ENCODE results near the gene BRD4. TPM values are rescaled to one million over a fixed set of nuclear protein-coding genes. Genes with fewer than 3 reads are reported as not detected.
A peak's percentile ranks its signal among the peaks of the same experiment; 100 is the strongest.

The BRD4 gene
- total and polyA plus RNA-seq, 5 experiments from 2014 or later, result 10.6 to 180 (median 37.2) TPM

GRCh38 chr19:15249972-15250639, 82.2 kb downstream of the BRD4 start:
- Mint-ChIP-seq H3K27ac (peak overlapping the region in 1 of 10 donors; percentile 38), H3K4me1 (peaks cover 1 to 11% (median 10%) of the 10 kb centered on the region in 4 donors)

DNA sequence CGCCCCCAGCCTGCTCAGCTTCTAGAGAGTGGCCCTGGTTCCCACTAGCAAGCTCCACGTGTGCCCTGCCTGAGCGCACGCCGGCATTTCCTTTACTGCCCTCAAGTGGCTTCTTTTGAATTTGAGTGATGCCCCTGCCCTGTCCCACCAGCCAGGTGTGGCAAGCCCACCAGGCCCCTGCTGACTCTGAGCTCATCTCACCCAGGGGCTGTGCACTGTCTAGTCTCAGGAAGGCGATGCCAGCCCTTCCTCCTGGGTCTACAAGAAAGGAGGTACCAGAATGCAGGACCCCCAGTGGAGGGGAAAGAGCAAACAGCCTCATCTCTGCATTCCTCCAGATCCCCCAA, 82.8 kb downstream of the BRD4 start:
- no peaks in the 10 kb centered on the region for H3K27me3 Mint-ChIP-seq
- H3K4me3 Mint-ChIP-seq, result no peak overlapping the region
- H3K27ac Mint-ChIP-seq, result peak overlapping the region in 1 of 10 donors; percentile 67
- no peaks in the 10 kb centered on the region for H3K9me3 Mint-ChIP-seq
- H3K4me1 Mint-ChIP-seq, result peaks cover 1 to 11% (median 10%) of the 10 kb centered on the region in 4 donors
- peaks cover 0 to 80% (median 11%) of the 10 kb centered on the region in 3 donors for H3K36me3 Mint-ChIP-seq
- no peak for DNase-seq
- POLR2A ChIA-PET, result interaction anchor here (1.1 kb wide), 1 partner anchor 170 kb away, joined by 3 read pairs; no protein-coding TSS in a partner anchor
- no peak for ATAC-seq

More at GRCh38 chr19:15249972-15250639, 82.2 kb downstream of the BRD4 start:
- H3K27me3 Mint-ChIP-seq, result no peaks in the 10 kb centered on the region
- peaks cover 0 to 81% (median 8%) of the 10 kb centered on the region in 3 donors for H3K36me3 Mint-ChIP-seq
- no peak for DNase-seq
- no peak overlapping the region for H3K4me3 Mint-ChIP-seq
- POLR2A ChIA-PET, result interaction anchor here (1.1 kb wide), 1 partner anchor 169 kb away, joined by 3 read pairs; no protein-coding TSS in a partner anchor
- no peaks in the 10 kb centered on the region for H3K9me3 Mint-ChIP-seq
- ATAC-seq, result no peak

DNA sequence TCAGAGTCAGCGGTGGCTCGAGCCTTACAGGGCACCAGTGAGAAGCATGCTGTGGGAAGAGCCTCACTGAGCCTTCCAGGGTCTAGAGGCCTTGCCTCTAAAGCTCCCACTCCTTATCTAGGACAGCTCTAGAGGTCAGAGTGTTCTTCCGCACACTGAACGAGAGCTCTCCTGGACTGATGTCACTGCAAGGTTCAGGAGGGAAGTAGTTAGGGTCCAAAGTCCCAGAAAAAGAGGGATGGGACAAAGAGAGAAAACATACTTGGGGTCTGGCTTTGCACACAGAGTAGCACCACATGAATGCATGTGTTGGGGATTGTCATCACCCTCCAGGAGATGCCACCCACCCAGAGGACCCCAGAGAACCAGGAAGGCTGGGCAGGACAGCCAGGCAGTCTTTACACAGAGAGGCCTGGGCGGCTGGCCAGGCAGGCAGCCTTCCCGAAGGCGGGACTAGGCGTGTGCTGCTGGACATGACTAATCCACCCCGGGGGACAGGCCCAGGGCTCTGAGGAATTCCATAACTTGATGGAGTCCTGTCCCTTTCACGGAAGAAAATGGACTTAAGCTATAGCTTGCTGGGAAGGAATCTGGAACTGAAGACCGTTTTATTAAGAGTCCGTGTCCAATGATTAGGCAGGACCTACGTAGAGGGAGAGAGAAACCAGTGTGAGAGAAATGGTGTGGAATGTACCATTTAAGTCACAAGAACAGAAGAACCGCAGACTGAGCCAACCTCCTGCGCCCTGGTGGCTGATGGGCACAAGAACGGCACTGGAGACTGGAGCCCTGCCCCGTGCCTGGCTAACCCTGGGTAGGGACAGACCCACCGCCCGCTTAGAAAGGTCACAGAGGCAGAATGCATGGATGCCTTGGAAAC, 83.5 kb downstream of the BRD4 start:
- Mint-ChIP-seq H3K4me1 (peaks cover 1 to 11% (median 10%) of the 10 kb centered on the region in 4 donors), H3K27me3 (no peaks in the 10 kb centered on the region), H3K36me3 (peaks cover 0 to 77% (median 9%) of the 10 kb centered on the region in 3 donors), H3K27ac (peak overlapping the region in 3 of 10 donors; percentile 41 to 76 (median 46)), H3K4me3 (no peak overlapping the region), H3K9me3 (no peaks in the 10 kb centered on the region)
- DNase-seq, result no peak
- no peak for ATAC-seq
- POLR2A ChIA-PET, result no interaction called here

DNA sequence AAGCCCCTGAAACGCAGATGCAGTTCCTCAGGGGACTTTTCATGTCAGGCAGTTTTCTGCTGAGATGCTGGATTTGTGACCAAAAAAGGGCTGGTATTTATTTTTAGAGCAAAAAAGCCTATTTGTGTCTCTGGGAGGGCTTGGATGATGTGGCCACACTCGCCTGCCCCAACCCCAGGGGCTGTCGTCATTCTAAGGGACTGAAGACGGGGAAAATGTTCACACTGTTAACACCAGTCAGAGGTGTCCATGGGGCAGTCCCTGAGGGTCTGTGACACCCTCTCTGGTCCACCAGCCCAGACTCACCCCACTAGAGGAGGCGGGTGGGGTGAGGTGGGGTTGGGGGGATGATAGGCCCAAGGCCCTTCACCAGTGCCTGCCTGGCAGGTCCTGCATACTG, 84.2 kb downstream of the BRD4 start:
- DNase-seq (no peak), ATAC-seq (no peak)
- no peaks in the 10 kb centered on the region for H3K27me3 Mint-ChIP-seq
- no peak overlapping the region for H3K27ac Mint-ChIP-seq
- peaks cover 0 to 73% (median 10%) of the 10 kb centered on the region in 3 donors for H3K36me3 Mint-ChIP-seq
- peaks cover 1 to 11% (median 10%) of the 10 kb centered on the region in 4 donors for H3K4me1 Mint-ChIP-seq
- POLR2A ChIA-PET, result no interaction called here
- H3K4me3 Mint-ChIP-seq, result no peak overlapping the region
- H3K9me3 Mint-ChIP-seq, result no peaks in the 10 kb centered on the region

DNA sequence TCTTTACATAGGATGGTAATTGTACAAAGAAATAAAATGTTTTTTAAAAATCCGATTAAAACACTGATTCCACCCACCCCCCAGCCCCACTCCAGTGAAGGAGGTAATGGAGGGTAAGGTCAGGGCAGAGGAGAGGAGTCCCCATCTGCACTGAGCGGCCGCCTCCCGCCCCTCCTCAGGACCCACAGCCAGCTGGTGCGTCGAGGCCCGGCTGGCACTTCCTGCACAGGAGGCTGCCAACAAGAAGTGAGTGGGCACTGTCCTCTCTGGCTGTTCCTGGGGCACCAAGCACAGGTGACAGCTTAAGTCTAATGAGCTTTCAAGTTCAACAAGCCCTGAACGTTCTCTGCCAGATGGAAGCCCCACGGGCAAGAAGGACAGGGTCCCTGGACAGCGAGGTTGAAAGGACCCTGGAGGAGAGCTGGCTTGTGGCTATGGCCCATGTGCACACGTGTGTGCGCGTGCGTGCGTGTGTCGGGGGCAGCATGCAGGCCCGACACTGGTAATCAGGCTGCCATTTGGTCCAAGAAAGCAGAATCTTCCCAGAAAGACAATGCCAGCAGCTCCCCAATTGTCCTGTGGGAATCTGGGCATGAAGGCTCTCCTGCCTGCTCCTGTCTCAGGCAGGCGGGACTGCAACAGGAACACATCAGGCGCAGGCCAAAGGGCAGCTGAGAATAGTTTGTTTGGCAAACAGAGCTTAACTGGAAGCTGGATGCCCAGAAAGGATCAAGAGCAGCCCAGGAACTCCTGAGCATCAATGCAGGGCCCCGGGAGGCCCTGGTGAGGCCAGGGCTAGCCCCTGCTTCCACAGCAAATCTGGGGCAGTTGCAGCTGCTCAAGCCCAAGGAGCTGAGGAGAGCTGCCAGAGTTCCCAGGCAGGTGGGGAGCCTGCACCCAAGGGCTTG, 85.0 kb downstream of the BRD4 start:
- H3K27ac Mint-ChIP-seq, result no peak overlapping the region
- ATAC-seq, result no peak
- H3K4me1 Mint-ChIP-seq, result peaks cover 1 to 11% (median 8%) of the 10 kb centered on the region in 4 donors
- POLR2A ChIA-PET, result no interaction called here
- no peaks in the 10 kb centered on the region for H3K27me3 Mint-ChIP-seq
- peaks cover 0 to 70% (median 10%) of the 10 kb centered on the region in 3 donors for H3K36me3 Mint-ChIP-seq
- no peak overlapping the region for H3K4me3 Mint-ChIP-seq
- no peaks in the 10 kb centered on the region for H3K9me3 Mint-ChIP-seq
- no peak for DNase-seq

DNA sequence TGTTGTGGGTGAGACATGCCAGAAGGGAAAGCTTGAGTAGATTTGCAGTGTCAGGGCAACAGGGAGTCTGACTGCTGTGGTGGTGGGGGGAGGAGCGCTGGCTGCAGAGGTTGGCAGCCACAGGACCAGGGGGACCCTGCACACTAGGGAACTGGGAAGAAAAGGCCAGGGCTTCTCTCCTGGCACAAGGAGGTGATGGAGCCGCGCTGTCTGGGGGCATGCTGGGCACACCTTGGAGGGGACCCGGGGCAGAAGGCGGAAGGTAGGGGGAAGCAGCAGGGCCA, 86.2 kb downstream of the BRD4 start:
- no peak for DNase-seq
- Mint-ChIP-seq H3K36me3 (peaks cover 0 to 67% (median 8%) of the 10 kb centered on the region in 3 donors), H3K4me3 (no peak overlapping the region), H3K9me3 (no peaks in the 10 kb centered on the region), H3K27ac (peak overlapping the region in 4 of 10 donors; percentile 11 to 62 (median 22)), H3K27me3 (no peaks in the 10 kb centered on the region), H3K4me1 (peaks cover 0 to 11% (median 6%) of the 10 kb centered on the region in 4 donors)
- ATAC-seq, result no peak
- POLR2A ChIA-PET, result no interaction called here

GRCh38 chr19:15245370-15246197, 86.8 kb downstream of the BRD4 start:
- Mint-ChIP-seq H3K27me3 (no peaks in the 10 kb centered on the region), H3K36me3 (peaks cover 0 to 68% (median 8%) of the 10 kb centered on the region in 3 donors), H3K4me1 (peaks cover 0 to 11% (median 5%) of the 10 kb centered on the region in 4 donors), H3K9me3 (no peaks in the 10 kb centered on the region), H3K27ac (peak overlapping the region in 2 of 10 donors; percentile 19 to 62), H3K4me3 (no peak overlapping the region)
- ATAC-seq (no peak), DNase-seq (no peak)
- POLR2A ChIA-PET, result no interaction called here

- Mint-ChIP-seq H3K36me3 (peaks cover 0 to 71% (median 10%) of the 10 kb centered on the region in 3 donors), H3K27ac (no peak overlapping the region), H3K4me1 (peaks cover 0 to 11% (median 5%) of the 10 kb centered on the region in 4 donors), H3K27me3 (no peaks in the 10 kb centered on the region), H3K9me3 (no peaks in the 10 kb centered on the region), H3K4me3 (no peak overlapping the region)
- no peak for ATAC-seq
- DNase-seq, result no peak
- POLR2A ChIA-PET, result no interaction called here
These were observed 87.5 kb downstream of the BRD4 start for GRCh38 chr19:15244808-15245207.

DNA sequence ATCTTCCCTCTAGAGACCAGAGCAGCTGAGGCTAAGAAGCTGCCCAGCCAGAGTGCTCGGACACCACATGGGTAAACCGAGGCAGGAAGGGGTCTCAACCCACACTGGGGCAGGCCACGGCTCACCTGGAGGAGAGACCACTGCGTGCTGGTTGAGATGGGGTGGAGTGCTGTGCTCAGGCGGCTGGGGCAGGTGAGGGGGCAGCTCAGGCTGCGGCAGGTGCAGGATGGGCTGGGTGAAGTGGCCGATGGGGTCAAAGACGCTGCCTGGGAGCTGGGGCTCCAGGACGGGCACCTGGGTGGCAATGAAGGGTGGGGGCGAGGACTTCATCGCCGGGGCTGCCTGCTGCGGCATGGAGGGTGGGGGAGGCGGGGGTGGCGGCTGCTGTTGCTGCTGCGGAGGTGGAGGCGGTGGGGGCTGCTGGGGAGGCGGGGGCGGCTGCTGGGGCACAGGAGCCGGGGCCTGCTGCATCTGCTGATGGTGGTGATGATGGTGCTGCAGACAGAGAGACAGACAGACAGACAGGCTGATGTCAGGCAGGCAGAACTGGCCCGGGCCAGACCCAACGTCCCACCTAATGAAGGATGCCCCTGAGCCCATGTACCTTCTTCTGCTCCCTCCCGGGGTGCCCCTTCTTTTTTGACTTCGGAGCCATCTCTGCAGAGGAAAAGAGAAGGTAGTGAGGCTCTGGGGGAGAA, 88.1 kb downstream of the BRD4 start:
- Mint-ChIP-seq H3K27ac (peak overlapping the region in 2 of 10 donors; percentile 13 to 26), H3K27me3 (no peaks in the 10 kb centered on the region), H3K36me3 (peaks cover 0 to 73% (median 11%) of the 10 kb centered on the region in 3 donors), H3K4me1 (peaks cover 0 to 11% (median 5%) of the 10 kb centered on the region in 4 donors), H3K4me3 (no peak overlapping the region), H3K9me3 (no peaks in the 10 kb centered on the region)
- POLR2A ChIA-PET, result no interaction called here
- ATAC-seq (no peak), DNase-seq (no peak)

DNA sequence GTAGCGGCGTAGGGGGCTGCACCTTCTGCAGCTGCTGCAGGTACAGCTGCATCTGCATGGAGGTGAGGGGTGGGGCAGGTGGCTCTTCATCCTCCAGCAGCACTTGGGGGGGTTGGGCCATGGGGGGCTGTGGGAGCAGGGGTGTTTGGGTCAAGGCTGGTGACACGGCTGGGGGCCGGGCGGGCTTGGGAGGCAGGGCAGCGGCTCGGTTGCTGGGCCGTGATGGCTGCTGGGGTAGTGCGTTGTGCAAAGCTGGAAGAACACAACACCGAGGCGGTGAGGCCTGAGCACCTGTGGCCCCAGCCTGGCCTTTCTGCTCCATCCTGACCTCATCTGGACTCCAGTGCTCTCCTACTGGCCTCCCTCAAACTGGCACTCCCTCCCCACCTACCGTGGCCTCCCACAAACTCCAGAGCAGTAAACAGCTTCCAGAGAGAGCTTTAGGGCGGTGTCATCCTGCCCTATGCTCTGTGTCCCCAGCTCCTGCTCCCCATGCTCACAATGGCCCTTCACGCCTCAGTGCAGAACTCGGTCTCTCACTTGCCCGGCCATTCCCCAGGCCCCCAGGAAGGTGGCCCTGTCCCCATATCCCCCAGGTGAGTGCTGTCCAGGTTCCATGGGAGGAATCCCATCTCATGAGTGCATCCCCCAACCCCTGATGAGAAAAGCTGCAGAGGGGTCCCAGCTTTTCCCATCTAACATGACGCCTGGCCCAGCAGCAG, 88.9 kb downstream of the BRD4 start:
- no peaks in the 10 kb centered on the region for H3K9me3 Mint-ChIP-seq
- H3K4me3 Mint-ChIP-seq, result peak overlapping the region in 1 of 10 donors; percentile 41
- H3K27ac Mint-ChIP-seq, result peak overlapping the region in 1 of 10 donors; percentile 26
- peaks cover 0 to 11% (median 5%) of the 10 kb centered on the region in 4 donors for H3K4me1 Mint-ChIP-seq
- DNase-seq (no peak), ATAC-seq (no peak)
- POLR2A ChIA-PET, result no interaction called here
- H3K27me3 Mint-ChIP-seq, result no peaks in the 10 kb centered on the region
- H3K36me3 Mint-ChIP-seq, result peaks cover 0 to 69% (median 11%) of the 10 kb centered on the region in 3 donors
